ENCODE data around the gene ACTR2. TPM values are rescaled to one million over a fixed set of nuclear protein-coding genes. Genes with fewer than 3 reads are reported as not detected.

The ACTR2 gene
- total RNA-seq, 1 donor, result 127 TPM

- TF ChIP-seq CTCF (IDR thresholded peaks at IDR 0.05; ENCODE audit: insufficient read depth, low read length), result no peak
- DNase-seq (ENCODE audit: low read depth), result no peak
Observed at GRCh38 chr2:65305934-65306333, 78.3 kb downstream of the ACTR2 start.

DNA sequence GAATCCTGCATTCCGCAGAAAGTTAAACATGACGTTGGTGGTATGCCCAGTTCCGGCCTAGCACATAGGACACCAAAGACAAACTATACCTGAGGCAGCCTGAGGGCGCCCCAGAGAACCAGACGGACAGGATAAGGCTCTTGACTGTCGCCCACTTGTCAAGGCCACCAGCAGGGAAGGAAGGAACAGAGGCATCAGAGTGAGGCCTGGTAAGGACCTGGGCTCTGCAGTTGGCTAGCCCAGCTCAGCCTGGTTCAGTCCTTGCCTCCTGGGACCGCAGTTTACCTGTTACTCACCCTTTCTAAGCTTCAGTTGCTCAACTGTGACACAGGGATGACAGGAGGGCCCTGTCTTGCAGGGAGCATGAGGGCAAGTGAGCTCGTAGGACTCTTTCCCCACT is 82.1 kb downstream of the ACTR2 start:
- H3K4me3 ChIP-seq (ENCODE audit: low read depth, low read length), result no peak overlapping the region
- no peak for DNase-seq (ENCODE audit: low read depth)
- TF ChIP-seq CTCF (IDR thresholded peaks at IDR 0.05; ENCODE audit: insufficient read depth, low read length), result no peak

More at GRCh38 chr2:65305934-65306333, 78.3 kb downstream of the ACTR2 start:
- no peak overlapping the region for H3K4me3 ChIP-seq (ENCODE audit: low read depth, low read length)

DNA sequence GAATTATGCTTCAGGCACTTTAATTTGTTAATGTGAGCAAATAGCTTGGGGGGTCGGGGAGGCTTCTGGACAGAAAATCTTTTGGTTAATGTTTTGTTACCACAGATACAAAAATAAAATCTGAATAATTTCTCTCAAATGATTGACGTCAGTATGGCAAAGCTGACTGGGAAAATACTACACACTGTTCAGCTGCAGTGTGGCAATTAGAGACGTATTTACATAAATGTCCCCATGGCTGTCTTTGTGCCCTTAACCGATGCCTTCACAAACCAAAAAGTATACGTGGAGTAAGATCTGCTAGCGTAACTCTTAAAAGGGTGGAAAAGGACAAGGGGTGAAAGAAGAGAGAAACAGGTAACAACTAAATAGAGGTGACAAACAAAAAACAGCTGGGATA is 83.4 kb downstream of the ACTR2 start:
- DNase-seq (ENCODE audit: low read depth), result no peak
- no peak overlapping the region for H3K4me3 ChIP-seq (ENCODE audit: low read depth, low read length)
- no peak for TF ChIP-seq CTCF (IDR thresholded peaks at IDR 0.05; ENCODE audit: insufficient read depth, low read length)

DNA sequence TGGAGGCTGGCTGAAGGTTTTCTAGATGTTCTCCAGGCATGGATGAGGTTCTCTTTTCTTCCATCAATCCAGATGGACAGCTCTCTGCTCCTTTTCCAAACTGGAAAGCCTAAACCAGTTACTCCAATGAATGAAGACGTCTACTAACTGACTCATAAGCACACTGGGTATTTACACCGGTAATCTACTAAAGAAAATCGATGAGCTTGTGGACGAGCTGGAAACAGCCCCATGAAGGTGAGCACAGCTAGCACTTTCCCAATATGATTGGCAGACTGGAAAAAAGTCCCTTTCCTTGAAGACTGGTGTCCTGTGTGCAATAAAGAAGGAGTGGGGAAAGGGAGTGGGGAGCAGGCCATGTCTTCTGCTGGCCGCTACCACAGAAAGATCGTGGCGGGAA is 84.0 kb downstream of the ACTR2 start:
- DNase-seq (ENCODE audit: low read depth), result no peak
- no peak for TF ChIP-seq CTCF (IDR thresholded peaks at IDR 0.05; ENCODE audit: insufficient read depth, low read length)
- H3K4me3 ChIP-seq (ENCODE audit: low read depth, low read length), result no peak overlapping the region

GRCh38 chr2:65313126-65313953 is 85.7 kb downstream of the ACTR2 start:
- DNase-seq (ENCODE audit: low read depth), result no peak
- no peak overlapping the region for H3K4me3 ChIP-seq (ENCODE audit: low read depth, low read length)
- no peak for TF ChIP-seq CTCF (IDR thresholded peaks at IDR 0.05; ENCODE audit: insufficient read depth, low read length)

DNA sequence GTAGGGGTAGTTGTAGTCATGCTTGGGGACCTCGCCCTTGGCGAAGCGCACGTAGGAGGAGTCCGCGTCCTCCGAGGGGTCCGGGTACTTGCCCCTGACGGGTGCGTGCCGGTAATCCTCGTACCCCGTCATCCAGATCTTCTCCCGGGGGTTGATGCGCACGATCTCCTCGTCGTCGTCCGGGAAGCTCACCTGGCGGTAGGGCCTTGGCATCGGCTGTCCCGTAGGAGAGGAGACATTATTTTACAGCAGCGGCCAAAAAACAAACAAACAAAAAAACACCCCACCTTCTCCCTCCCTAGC is 86.3 kb downstream of the ACTR2 start:
- H3K4me3 ChIP-seq (ENCODE audit: low read depth, low read length), result no peak overlapping the region
- DNase-seq (ENCODE audit: low read depth), result no peak
- TF ChIP-seq CTCF (IDR thresholded peaks at IDR 0.05; ENCODE audit: insufficient read depth, low read length), result no peak
